ENCODE data around the gene TBC1D22A. TPM values are rescaled to one million over a fixed set of nuclear protein-coding genes. Genes with fewer than 3 reads are reported as not detected.

TBC1D22A gene
- total RNA-seq, 1 donor from 2014 or later = 6.8 TPM

- Histone ChIP-seq H3K36me3 (ENCODE audit: control insufficient read depth in 3 of 3, insufficient read depth in 3 of 3, low read length in 3 of 3) (peaks cover 11 to 18% (median 17%) of the 10 kb centered on the region in 3 donors), H3K4me3 (ENCODE audit: low read length in 3 of 3) (no peak overlapping the region), H3K27ac (ENCODE audit: low read depth, low read length) (no peak overlapping the region), H3K27me3 (ENCODE audit: control insufficient read depth in 3 of 3, insufficient read depth in 3 of 3, low read length in 3 of 3) (no peaks in the 10 kb centered on the region), H3K9me3 (ENCODE audit: control insufficient read depth in 3 of 3, low read length in 3 of 3) (peaks cover 0 to 2% (median 0%) of the 10 kb centered on the region in 3 donors), H3K9ac (ENCODE audit: low read depth in 1 of 3, low read length in 3 of 3) (no peak overlapping the region), H3K4me1 (ENCODE audit: control insufficient read depth in 3 of 3, insufficient read depth in 3 of 3, low read length in 3 of 3) (no peaks in the 10 kb centered on the region)
Observed at GRCh38 chr22:46916886-46917770, 154.7 kb downstream of the TBC1D22A start.

- no peaks in the 10 kb centered on the region for H3K27me3 ChIP-seq (ENCODE audit: control insufficient read depth in 3 of 3, insufficient read depth in 3 of 3, low read length in 3 of 3)
- peaks cover 7 to 18% (median 17%) of the 10 kb centered on the region in 3 donors for H3K36me3 ChIP-seq (ENCODE audit: control insufficient read depth in 3 of 3, insufficient read depth in 3 of 3, low read length in 3 of 3)
- no peak overlapping the region for H3K9ac ChIP-seq (ENCODE audit: low read depth in 1 of 3, low read length in 3 of 3)
- H3K9me3 ChIP-seq (ENCODE audit: control insufficient read depth in 3 of 3, low read length in 3 of 3) = peaks cover 0 to 2% (median 0%) of the 10 kb centered on the region in 3 donors
- no peak overlapping the region for H3K4me3 ChIP-seq (ENCODE audit: low read length in 3 of 3)
- H3K27ac ChIP-seq (ENCODE audit: low read depth, low read length) = no peak overlapping the region
- no peaks in the 10 kb centered on the region for H3K4me1 ChIP-seq (ENCODE audit: control insufficient read depth in 3 of 3, insufficient read depth in 3 of 3, low read length in 3 of 3)
Observed at GRCh38 chr22:46917771-46918101, 155.3 kb downstream of the TBC1D22A start.

GRCh38 chr22:46918197-46918596 lies 155.7 kb downstream of the TBC1D22A start:
- H3K36me3 ChIP-seq (ENCODE audit: control insufficient read depth in 3 of 3, insufficient read depth in 3 of 3, low read length in 3 of 3) = peaks cover 7 to 18% (median 17%) of the 10 kb centered on the region in 3 donors
- H3K4me1 ChIP-seq (ENCODE audit: control insufficient read depth in 3 of 3, insufficient read depth in 3 of 3, low read length in 3 of 3) = no peaks in the 10 kb centered on the region
- H3K27ac ChIP-seq (ENCODE audit: low read depth, low read length) = no peak overlapping the region
- no peaks in the 10 kb centered on the region for H3K27me3 ChIP-seq (ENCODE audit: control insufficient read depth in 3 of 3, insufficient read depth in 3 of 3, low read length in 3 of 3)
- H3K4me3 ChIP-seq (ENCODE audit: low read length in 3 of 3) = no peak overlapping the region
- H3K9me3 ChIP-seq (ENCODE audit: control insufficient read depth in 3 of 3, low read length in 3 of 3) = peaks cover 0 to 2% (median 0%) of the 10 kb centered on the region in 3 donors
- no peak overlapping the region for H3K9ac ChIP-seq (ENCODE audit: low read depth in 1 of 3, low read length in 3 of 3)

- Histone ChIP-seq H3K9me3 (ENCODE audit: control insufficient read depth in 3 of 3, low read length in 3 of 3) (peaks cover 0 to 2% (median 0%) of the 10 kb centered on the region in 3 donors), H3K4me1 (ENCODE audit: control insufficient read depth in 3 of 3, insufficient read depth in 3 of 3, low read length in 3 of 3) (no peaks in the 10 kb centered on the region), H3K4me3 (ENCODE audit: low read length in 3 of 3) (no peak overlapping the region), H3K27ac (ENCODE audit: low read depth, low read length) (no peak overlapping the region), H3K27me3 (ENCODE audit: control insufficient read depth in 3 of 3, insufficient read depth in 3 of 3, low read length in 3 of 3) (no peaks in the 10 kb centered on the region), H3K9ac (ENCODE audit: low read depth in 1 of 3, low read length in 3 of 3) (no peak overlapping the region), H3K36me3 (ENCODE audit: control insufficient read depth in 3 of 3, insufficient read depth in 3 of 3, low read length in 3 of 3) (peaks cover 0 to 9% (median 4%) of the 10 kb centered on the region in 3 donors)
Observed at GRCh38 chr22:46922037-46922436, 159.6 kb downstream of the TBC1D22A start.

GRCh38 chr22:46923394-46923793 lies 160.9 kb downstream of the TBC1D22A start:
- Histone ChIP-seq H3K4me3 (ENCODE audit: low read length in 3 of 3) (no peak overlapping the region), H3K27ac (ENCODE audit: low read depth, low read length) (no peak overlapping the region), H3K27me3 (ENCODE audit: control insufficient read depth in 3 of 3, insufficient read depth in 3 of 3, low read length in 3 of 3) (no peaks in the 10 kb centered on the region), H3K36me3 (ENCODE audit: control insufficient read depth in 3 of 3, insufficient read depth in 3 of 3, low read length in 3 of 3) (peaks cover 0 to 2% (median 0%) of the 10 kb centered on the region in 3 donors), H3K4me1 (ENCODE audit: control insufficient read depth in 3 of 3, insufficient read depth in 3 of 3, low read length in 3 of 3) (no peaks in the 10 kb centered on the region), H3K9ac (ENCODE audit: low read depth in 1 of 3, low read length in 3 of 3) (no peak overlapping the region), H3K9me3 (ENCODE audit: control insufficient read depth in 3 of 3, low read length in 3 of 3) (peaks cover 0 to 2% (median 0%) of the 10 kb centered on the region in 3 donors)

DNA sequence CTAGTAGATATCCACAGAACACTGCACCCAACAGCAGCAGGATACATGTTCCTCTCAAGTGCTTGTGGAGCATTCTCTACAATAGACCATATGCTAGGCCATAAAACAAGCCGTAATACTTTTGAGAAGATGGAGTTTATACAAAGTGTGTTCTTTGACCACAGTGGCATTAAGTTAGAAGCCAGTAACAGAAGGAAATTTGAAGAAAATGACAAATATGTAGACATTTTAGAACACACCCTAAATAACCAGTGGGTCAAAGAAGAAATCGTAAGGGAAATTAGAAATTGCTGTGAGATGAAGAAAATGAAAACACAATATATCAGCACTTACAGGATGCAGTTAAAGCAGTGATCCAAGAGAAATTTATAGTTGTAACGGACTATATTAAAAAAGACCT lies 163.4 kb downstream of the TBC1D22A start:
- Histone ChIP-seq H3K4me1 (ENCODE audit: control insufficient read depth in 3 of 3, insufficient read depth in 3 of 3, low read length in 3 of 3) (no peaks in the 10 kb centered on the region), H3K27me3 (ENCODE audit: control insufficient read depth in 3 of 3, insufficient read depth in 3 of 3, low read length in 3 of 3) (no peaks in the 10 kb centered on the region), H3K27ac (ENCODE audit: low read depth, low read length) (no peak overlapping the region), H3K36me3 (ENCODE audit: control insufficient read depth in 3 of 3, insufficient read depth in 3 of 3, low read length in 3 of 3) (no peaks in the 10 kb centered on the region), H3K9me3 (ENCODE audit: control insufficient read depth in 3 of 3, low read length in 3 of 3) (peaks cover 0 to 2% (median 0%) of the 10 kb centered on the region in 3 donors), H3K4me3 (ENCODE audit: low read length in 3 of 3) (no peak overlapping the region), H3K9ac (ENCODE audit: low read depth in 1 of 3, low read length in 3 of 3) (no peak overlapping the region)

- Histone ChIP-seq H3K27me3 (ENCODE audit: control insufficient read depth in 3 of 3, insufficient read depth in 3 of 3, low read length in 3 of 3) (no peaks in the 10 kb centered on the region), H3K4me1 (ENCODE audit: control insufficient read depth in 3 of 3, insufficient read depth in 3 of 3, low read length in 3 of 3) (peaks cover 0 to under 1% (median under 1%) of the 10 kb centered on the region in 3 donors), H3K27ac (ENCODE audit: low read depth, low read length) (no peak overlapping the region), H3K4me3 (ENCODE audit: low read length in 3 of 3) (no peak overlapping the region), H3K9ac (ENCODE audit: low read depth in 1 of 3, low read length in 3 of 3) (no peak overlapping the region), H3K9me3 (ENCODE audit: control insufficient read depth in 3 of 3, low read length in 3 of 3) (no peaks in the 10 kb centered on the region), H3K36me3 (ENCODE audit: control insufficient read depth in 3 of 3, insufficient read depth in 3 of 3, low read length in 3 of 3) (peaks cover 0 to 2% (median 0%) of the 10 kb centered on the region in 3 donors)
Observed at GRCh38 chr22:46929046-46929709, 166.7 kb downstream of the TBC1D22A start.

DNA sequence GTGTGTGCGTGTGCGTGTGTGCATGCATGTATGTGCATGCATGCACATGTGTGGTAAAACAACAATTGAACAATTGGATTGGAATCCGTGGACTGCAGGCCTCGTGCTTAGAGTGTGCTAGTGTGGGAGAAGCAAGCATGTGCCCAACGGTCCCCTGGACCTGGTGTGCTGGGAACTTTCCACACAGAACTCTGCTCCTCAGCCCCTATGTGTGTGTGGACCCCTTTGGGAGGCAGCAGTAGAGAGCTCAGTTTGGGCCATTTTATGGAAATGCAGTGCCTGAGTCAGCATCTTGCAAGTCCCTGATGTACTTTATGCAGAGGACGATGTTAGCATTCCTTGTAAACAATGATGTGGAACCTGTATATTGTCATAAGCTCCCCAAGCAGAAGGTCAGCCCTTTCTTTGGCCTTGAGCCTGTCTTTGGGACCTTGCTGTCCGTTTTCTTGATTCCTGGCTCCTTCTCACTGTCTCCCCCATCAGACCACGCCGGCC lies 167.3 kb downstream of the TBC1D22A start:
- Histone ChIP-seq H3K36me3 (ENCODE audit: control insufficient read depth in 3 of 3, insufficient read depth in 3 of 3, low read length in 3 of 3) (peaks cover 0 to 2% (median 0%) of the 10 kb centered on the region in 3 donors), H3K9ac (ENCODE audit: low read depth in 1 of 3, low read length in 3 of 3) (no peak overlapping the region), H3K27me3 (ENCODE audit: control insufficient read depth in 3 of 3, insufficient read depth in 3 of 3, low read length in 3 of 3) (no peaks in the 10 kb centered on the region), H3K27ac (ENCODE audit: low read depth, low read length) (no peak overlapping the region), H3K4me1 (ENCODE audit: control insufficient read depth in 3 of 3, insufficient read depth in 3 of 3, low read length in 3 of 3) (peaks cover 3 to 7% (median 7%) of the 10 kb centered on the region in 3 donors), H3K4me3 (ENCODE audit: low read length in 3 of 3) (no peak overlapping the region), H3K9me3 (ENCODE audit: control insufficient read depth in 3 of 3, low read length in 3 of 3) (no peaks in the 10 kb centered on the region)

GRCh38 chr22:46931414-46931813 lies 169.0 kb downstream of the TBC1D22A start:
- no peak overlapping the region for H3K27ac ChIP-seq (ENCODE audit: low read depth, low read length)
- H3K4me1 ChIP-seq (ENCODE audit: control insufficient read depth in 3 of 3, insufficient read depth in 3 of 3, low read length in 3 of 3) = peaks cover 13 to 23% (median 23%) of the 10 kb centered on the region in 3 donors
- H3K9ac ChIP-seq (ENCODE audit: low read depth in 1 of 3, low read length in 3 of 3) = no peak overlapping the region
- H3K9me3 ChIP-seq (ENCODE audit: control insufficient read depth in 3 of 3, low read length in 3 of 3) = no peaks in the 10 kb centered on the region
- no peak overlapping the region for H3K4me3 ChIP-seq (ENCODE audit: low read length in 3 of 3)
- no peaks in the 10 kb centered on the region for H3K27me3 ChIP-seq (ENCODE audit: control insufficient read depth in 3 of 3, insufficient read depth in 3 of 3, low read length in 3 of 3)
- peaks cover 0 to 2% (median 0%) of the 10 kb centered on the region in 3 donors for H3K36me3 ChIP-seq (ENCODE audit: control insufficient read depth in 3 of 3, insufficient read depth in 3 of 3, low read length in 3 of 3)

- H3K27me3 ChIP-seq (ENCODE audit: control insufficient read depth in 3 of 3, insufficient read depth in 3 of 3, low read length in 3 of 3) = no peaks in the 10 kb centered on the region
- H3K4me3 ChIP-seq (ENCODE audit: low read length in 3 of 3) = no peak overlapping the region
- H3K36me3 ChIP-seq (ENCODE audit: control insufficient read depth in 3 of 3, insufficient read depth in 3 of 3, low read length in 3 of 3) = peaks cover 0 to 2% (median 0%) of the 10 kb centered on the region in 3 donors
- no peak overlapping the region for H3K9ac ChIP-seq (ENCODE audit: low read depth in 1 of 3, low read length in 3 of 3)
- no peaks in the 10 kb centered on the region for H3K9me3 ChIP-seq (ENCODE audit: control insufficient read depth in 3 of 3, low read length in 3 of 3)
- H3K4me1 ChIP-seq (ENCODE audit: control insufficient read depth in 3 of 3, insufficient read depth in 3 of 3, low read length in 3 of 3) = peaks cover 14 to 25% (median 25%) of the 10 kb centered on the region in 3 donors
- no peak overlapping the region for H3K27ac ChIP-seq (ENCODE audit: low read depth, low read length)
Observed at GRCh38 chr22:46931881-46932280, 169.4 kb downstream of the TBC1D22A start.
